C4-2B (cell line): ENCODE measurements around the gene EMP2.

Experiments
- CTCF ChIP-seq: fragments of 450-650 bp; conservative IDR thresholded peaks from 2 replicates; pipeline ENCODE4 v1.5.1; 2017; ENCODE audit warnings: mild to moderate bottlenecking
- ZFX ChIP-seq: fragments of 450-650 bp; IDR thresholded peaks from 2 replicates; pipeline ENCODE4 v1.6.1; 2017

- TF ChIP-seq CTCF (no peak), ZFX (no peak)
Observed at GRCh38 chr16:10519297-10519696, 61.1 kb downstream of the EMP2 start.
